Upper lobe of right lung (tissue), 1 donor: ENCODE data around the gene MAMDC2. TPM values are rescaled to one million over a fixed set of nuclear protein-coding genes. Genes with fewer than 3 reads are reported as not detected.

Source experiments
- ATAC-seq: fragments of 200-7000 bp; cut with Tn5 transposase; one replicate; pipeline ENCODE4 v1.9.1; 2020; ENCODE audit warnings: mild to moderate bottlenecking, moderate library complexity
- DNase-seq: peaks from one replicate; pipeline ENCODE4 v3.0.0-alpha.2; 2020
- H3K27ac ChIP-seq: fragments of 200-600 bp; one replicate; pipeline ENCODE4 v1.8.0; 2022
- H3K27me3 ChIP-seq: fragments of 200-600 bp; one replicate; pipeline ENCODE4 v1.8.0; 2022; ENCODE audit warnings: mild to moderate bottlenecking
- H3K36me3 ChIP-seq: fragments of 200-600 bp; one replicate; pipeline ENCODE4 v1.8.0; 2022
- H3K4me1 ChIP-seq: fragments of 200-600 bp; one replicate; pipeline ENCODE4 v1.8.0; 2022
- H3K4me3 ChIP-seq: fragments of 200-600 bp; one replicate; pipeline ENCODE4 v1.8.0; 2022; ENCODE audit warnings: mild to moderate bottlenecking
- H3K9me3 ChIP-seq: fragments of 200-600 bp; one replicate; pipeline ENCODE4 v1.8.0; 2022
- intact Hi-C: fragments of 100-400 bp; cut with DNase I; formaldehyde crosslinking; loops from one replicate; pipeline ENCODE4 v1.11.0; 2022
- total RNA-seq: library from RNA; stranded (reverse); fragmentation: NEBNext Ultra II Directional; extraction: Animal tissue kit (Norgen Biotek cat#: 25700); gene quantifications from one replicate; pipeline ENCODE4 v1.2.1, GENCODE V29; 2021
- TF ChIP-seq, protein P1 (sequence below): fragments of 200-600 bp; IDR thresholded peaks from one replicate; pipeline ENCODE4 v1.8.0; 2022; ENCODE audit warnings: antibody characterized with exemption
- donor health status: DM: no; HTN: yes; CAD: no; lungs with severe emphysema.

MAMDC2 gene
- total RNA-seq, 1 donor from 2014 or later: 72.0 TPM

GRCh38 chr9:70060883-70061507, 17.3 kb downstream of the MAMDC2 start:
- no peak for DNase-seq
- Histone ChIP-seq H3K4me1 (no peaks in the 10 kb centered on the region), H3K27ac (no peak overlapping the region), H3K36me3 (no peaks in the 10 kb centered on the region), H3K9me3 (no peaks in the 10 kb centered on the region), H3K27me3 (no peaks in the 10 kb centered on the region), H3K4me3 (no peak overlapping the region)
- peak; percentile 14 for ATAC-seq
- intact Hi-C loops: no loop called here
- TF ChIP-seq, protein P1, sequence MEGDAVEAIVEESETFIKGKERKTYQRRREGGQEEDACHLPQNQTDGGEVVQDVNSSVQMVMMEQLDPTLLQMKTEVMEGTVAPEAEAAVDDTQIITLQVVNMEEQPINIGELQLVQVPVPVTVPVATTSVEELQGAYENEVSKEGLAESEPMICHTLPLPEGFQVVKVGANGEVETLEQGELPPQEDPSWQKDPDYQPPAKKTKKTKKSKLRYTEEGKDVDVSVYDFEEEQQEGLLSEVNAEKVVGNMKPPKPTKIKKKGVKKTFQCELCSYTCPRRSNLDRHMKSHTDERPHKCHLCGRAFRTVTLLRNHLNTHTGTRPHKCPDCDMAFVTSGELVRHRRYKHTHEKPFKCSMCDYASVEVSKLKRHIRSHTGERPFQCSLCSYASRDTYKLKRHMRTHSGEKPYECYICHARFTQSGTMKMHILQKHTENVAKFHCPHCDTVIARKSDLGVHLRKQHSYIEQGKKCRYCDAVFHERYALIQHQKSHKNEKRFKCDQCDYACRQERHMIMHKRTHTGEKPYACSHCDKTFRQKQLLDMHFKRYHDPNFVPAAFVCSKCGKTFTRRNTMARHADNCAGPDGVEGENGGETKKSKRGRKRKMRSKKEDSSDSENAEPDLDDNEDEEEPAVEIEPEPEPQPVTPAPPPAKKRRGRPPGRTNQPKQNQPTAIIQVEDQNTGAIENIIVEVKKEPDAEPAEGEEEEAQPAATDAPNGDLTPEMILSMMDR: no peak

GRCh38 chr9:70061776-70062175, 18.1 kb downstream of the MAMDC2 start:
- DNase-seq (no peak), ATAC-seq (no peak)
- TF ChIP-seq, protein P1: no peak
- no peak overlapping the region for H3K27ac ChIP-seq
- H3K36me3 ChIP-seq: no peaks in the 10 kb centered on the region
- intact Hi-C loops: no loop called here
- no peaks in the 10 kb centered on the region for H3K27me3 ChIP-seq
- H3K4me3 ChIP-seq: no peak overlapping the region
- no peaks in the 10 kb centered on the region for H3K4me1 ChIP-seq
- no peaks in the 10 kb centered on the region for H3K9me3 ChIP-seq

GRCh38 chr9:70064496-70064895, 20.8 kb downstream of the MAMDC2 start:
- H3K4me3 ChIP-seq: no peak overlapping the region
- intact Hi-C loops: no loop called here
- H3K27me3 ChIP-seq: no peaks in the 10 kb centered on the region
- ATAC-seq (no peak), DNase-seq (no peak)
- H3K4me1 ChIP-seq: peaks cover 4% of the 10 kb centered on the region
- H3K9me3 ChIP-seq: no peaks in the 10 kb centered on the region
- no peak overlapping the region for H3K27ac ChIP-seq
- no peaks in the 10 kb centered on the region for H3K36me3 ChIP-seq
- TF ChIP-seq, protein P1: no peak

- no peaks in the 10 kb centered on the region for H3K9me3 ChIP-seq
- no peak overlapping the region for H3K4me3 ChIP-seq
- no peaks in the 10 kb centered on the region for H3K27me3 ChIP-seq
- intact Hi-C loops: no loop called here
- no peak overlapping the region for H3K27ac ChIP-seq
- ATAC-seq (no peak), DNase-seq (no peak)
- peaks cover 4% of the 10 kb centered on the region for H3K4me1 ChIP-seq
- TF ChIP-seq, protein P1: no peak
- no peaks in the 10 kb centered on the region for H3K36me3 ChIP-seq
Measured at GRCh38 chr9:70065572-70065971, 21.9 kb downstream of the MAMDC2 start.

DNA sequence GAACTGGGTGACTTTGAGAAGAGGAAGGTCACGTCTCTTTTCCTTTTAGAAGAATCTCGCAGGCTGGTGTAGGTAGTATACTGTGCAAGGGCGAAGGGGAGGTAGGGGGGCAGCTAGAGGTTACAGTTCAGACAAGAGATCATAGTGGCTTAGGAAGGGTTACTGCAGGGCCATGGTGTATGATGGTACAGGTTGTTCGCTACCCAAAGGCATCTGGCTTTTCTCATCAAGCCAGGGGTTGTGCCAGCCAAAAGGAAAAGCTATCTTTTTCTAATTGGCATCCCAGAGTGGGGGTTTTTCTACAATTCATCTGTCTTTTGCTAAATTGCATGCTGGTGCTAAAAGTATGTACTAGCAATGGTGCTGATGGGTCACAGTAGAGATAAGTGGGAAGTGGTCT, 22.8 kb downstream of the MAMDC2 start:
- DNase-seq: no peak
- H3K9me3 ChIP-seq: no peaks in the 10 kb centered on the region
- H3K27me3 ChIP-seq: no peaks in the 10 kb centered on the region
- no peak for ATAC-seq
- no peaks in the 10 kb centered on the region for H3K36me3 ChIP-seq
- peaks cover 4% of the 10 kb centered on the region for H3K4me1 ChIP-seq
- intact Hi-C loops: no loop called here
- TF ChIP-seq, protein P1: no peak
- H3K27ac ChIP-seq: no peak overlapping the region
- no peak overlapping the region for H3K4me3 ChIP-seq

DNA sequence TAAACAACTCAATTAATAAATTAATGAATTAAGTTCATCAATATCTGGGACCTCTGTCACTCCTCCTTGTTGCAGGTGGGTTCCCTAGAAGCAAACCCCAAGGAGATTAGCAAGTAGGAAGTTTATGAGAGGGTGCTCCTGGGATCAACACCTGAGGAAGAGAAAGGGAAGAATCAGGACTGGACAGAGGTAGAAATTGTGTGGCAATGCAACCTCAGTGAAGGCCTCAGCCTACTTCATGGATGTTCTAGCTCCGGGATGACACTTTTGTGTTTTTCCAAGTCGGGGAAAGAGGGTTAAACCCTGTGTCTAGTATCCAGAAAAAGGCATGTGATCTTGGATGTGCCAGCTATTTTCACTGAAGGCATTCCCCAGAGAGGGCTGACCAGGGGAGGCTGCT, 23.2 kb downstream of the MAMDC2 start:
- TF ChIP-seq, protein P1: no peak
- intact Hi-C loops: no loop called here
- Histone ChIP-seq H3K9me3 (no peaks in the 10 kb centered on the region), H3K27ac (no peak overlapping the region), H3K27me3 (no peaks in the 10 kb centered on the region), H3K4me1 (peaks cover 4% of the 10 kb centered on the region), H3K4me3 (no peak overlapping the region), H3K36me3 (no peaks in the 10 kb centered on the region)
- no peak for ATAC-seq
- DNase-seq: no peak
